ENCODE results near the gene TESMIN.

Gene TESMIN

DNA sequence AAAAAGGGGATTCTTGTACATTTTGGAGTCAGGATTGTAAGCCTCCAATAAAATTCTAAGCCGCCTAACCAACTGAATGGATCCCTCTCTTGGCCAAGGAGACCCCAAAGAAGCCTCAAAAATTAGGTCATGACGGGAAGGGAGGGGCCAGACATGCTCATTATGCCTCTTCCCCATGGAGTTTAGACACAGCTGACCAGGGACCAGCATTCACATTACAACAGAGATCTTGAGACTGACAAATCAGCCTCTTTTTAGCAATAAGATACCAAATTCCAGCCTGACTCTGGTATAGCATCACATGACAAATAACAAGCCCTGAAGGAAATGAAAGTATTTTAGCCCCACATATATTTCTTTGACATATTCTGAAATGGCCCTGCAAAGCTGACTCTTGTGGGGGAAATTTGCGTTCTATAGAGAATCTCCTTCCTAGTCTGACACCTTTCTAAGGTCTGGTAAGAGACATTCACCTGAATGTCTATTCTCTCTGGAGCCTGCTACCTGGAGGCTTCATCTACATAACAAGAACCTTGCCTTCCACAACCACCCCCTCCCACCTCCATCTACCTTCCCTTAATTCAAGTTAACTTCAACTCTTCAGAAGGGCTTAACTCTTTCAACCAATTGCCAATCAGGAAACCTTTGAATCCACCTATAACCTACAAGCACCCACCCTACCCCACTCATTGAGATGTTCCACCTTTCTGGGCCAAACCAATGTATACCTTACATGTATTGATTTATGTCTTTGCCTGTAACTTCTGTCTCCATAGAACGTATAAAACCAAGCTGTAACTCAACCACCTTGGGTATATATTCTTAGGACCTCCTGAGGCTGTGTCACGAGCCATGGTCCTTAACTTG, 56.7 kb downstream of the TESMIN start:
- no peak for DNase-seq (ENCODE audit: extremely low spot score)
- ChIA-PET CTCF (no interaction called here), POLR2A (interaction anchor here (0.9 kb wide), 1 partner anchor 11 kb away, joined by 3 read pairs; no protein-coding TSS in a partner anchor)
- TF ChIP-seq SUZ12 (IDR thresholded peaks at IDR 0.05), result no peak
- no peak for TF ChIP-seq ARNT (IDR thresholded peaks at IDR 0.05)
- TF ChIP-seq CTBP1 (IDR thresholded peaks at IDR 0.05; ENCODE audit: borderline replicate concordance), result no peak
- TF ChIP-seq ELF4 (IDR thresholded peaks at IDR 0.05), result no peak

GRCh38 chr11:68693484-68693882, 57.8 kb downstream of the TESMIN start:
- no peak for TF ChIP-seq ELF4 (IDR thresholded peaks at IDR 0.05)
- no peak for TF ChIP-seq FOXA1 (IDR thresholded peaks at IDR 0.05)
- TF ChIP-seq ARNT (IDR thresholded peaks at IDR 0.05), result no peak
- no peak for TF ChIP-seq FOXM1 (IDR thresholded peaks at IDR 0.05; ENCODE audit: borderline replicate concordance)
- no peak for TF ChIP-seq HDGF (IDR thresholded peaks at IDR 0.05; ENCODE audit: borderline replicate concordance)
- no peak for TF ChIP-seq ZNF384 (IDR thresholded peaks at IDR 0.05)
- TF ChIP-seq CTBP1 (IDR thresholded peaks at IDR 0.05; ENCODE audit: borderline replicate concordance), result no peak
- TF ChIP-seq BHLHE40 (IDR thresholded peaks at IDR 0.05; ENCODE audit: borderline replicate concordance), result no peak
- TF ChIP-seq PKNOX1 (IDR thresholded peaks at IDR 0.05), result no peak
- TF ChIP-seq NFRKB (IDR thresholded peaks at IDR 0.05), result no peak
- no peak for TF ChIP-seq LEF1 (IDR thresholded peaks at IDR 0.05; ENCODE audit: borderline replicate concordance)
- no peak for TF ChIP-seq FOXK2 (IDR thresholded peaks at IDR 0.05)
- no peak for TF ChIP-seq L3MBTL2 (conservative IDR thresholded peaks at IDR 0.05)
- no peak for TF ChIP-seq TARDBP (IDR thresholded peaks at IDR 0.05)
- no peak for TF ChIP-seq SP1 (IDR thresholded peaks at IDR 0.05)
- no peak for TF ChIP-seq SUZ12 (IDR thresholded peaks at IDR 0.05)
- DNase-seq (ENCODE audit: extremely low spot score), result no peak
- POLR2A ChIA-PET, result no interaction called here
- CTCF ChIA-PET, result no interaction called here

DNA sequence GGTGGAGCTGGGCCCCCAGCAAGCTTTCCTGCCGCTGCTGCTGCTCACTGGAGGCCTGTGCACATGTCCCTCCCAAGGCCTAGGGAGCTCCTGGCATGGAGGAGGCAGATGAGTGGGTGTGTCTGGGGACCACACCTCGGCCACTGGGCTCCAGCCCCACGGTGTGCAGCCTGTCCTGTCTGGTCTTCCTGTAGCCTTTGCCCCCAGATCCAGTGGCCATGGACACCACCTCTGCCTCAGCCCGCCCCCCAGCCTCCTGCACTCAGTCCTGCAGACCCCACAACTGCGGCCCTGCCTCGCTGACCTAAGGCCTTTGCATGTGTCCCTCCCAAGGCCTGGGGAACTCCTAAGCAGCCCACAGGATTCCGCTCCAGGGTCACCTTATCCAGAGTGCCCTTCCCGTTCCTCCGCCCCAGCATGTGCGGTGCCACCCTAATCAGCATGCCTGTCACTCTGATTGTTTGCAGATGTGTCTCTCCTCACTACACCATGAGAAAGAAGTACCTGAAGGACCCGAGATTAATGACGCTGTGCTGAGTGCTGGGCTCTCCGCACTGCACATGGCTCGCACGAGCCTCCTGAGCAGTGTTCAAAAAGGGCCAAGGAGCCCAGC, 58.3 kb downstream of the TESMIN start:
- ChIA-PET POLR2A (no interaction called here), CTCF (no interaction called here)
- DNase-seq (ENCODE audit: extremely low spot score), result no peak
- TF ChIP-seq L3MBTL2 (conservative IDR thresholded peaks at IDR 0.05), result no peak
- TF ChIP-seq ARNT (IDR thresholded peaks at IDR 0.05), result no peak
- TF ChIP-seq SP1 (IDR thresholded peaks at IDR 0.05), result no peak
- no peak for TF ChIP-seq HDGF (IDR thresholded peaks at IDR 0.05; ENCODE audit: borderline replicate concordance)
- no peak for TF ChIP-seq FOXK2 (IDR thresholded peaks at IDR 0.05)
- no peak for TF ChIP-seq CTBP1 (IDR thresholded peaks at IDR 0.05; ENCODE audit: borderline replicate concordance)
- no peak for TF ChIP-seq LEF1 (IDR thresholded peaks at IDR 0.05; ENCODE audit: borderline replicate concordance)
- TF ChIP-seq FOXA1 (IDR thresholded peaks at IDR 0.05), result no peak

DNA sequence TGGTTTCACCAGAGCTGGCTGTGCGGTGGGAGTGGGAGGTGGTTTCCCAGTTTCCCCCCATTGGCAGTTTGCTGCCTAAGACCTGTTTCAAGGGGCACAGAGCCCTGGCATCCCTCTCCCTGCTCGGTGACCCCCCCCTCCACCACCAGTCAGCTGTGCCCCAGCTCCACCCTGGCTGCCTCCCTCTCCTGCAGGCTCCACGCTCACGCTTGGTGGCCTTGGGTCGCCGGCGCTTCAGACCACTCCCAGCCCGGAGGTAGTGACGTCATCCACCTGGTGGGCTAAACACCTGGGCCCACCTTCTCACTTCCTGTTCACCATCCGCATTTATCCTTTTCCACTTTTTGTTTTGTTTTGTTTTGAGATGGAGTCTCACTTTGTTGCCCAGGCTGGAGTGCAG, 59.2 kb downstream of the TESMIN start:
- TF ChIP-seq FOXA1 (IDR thresholded peaks at IDR 0.05) (no peak), CTBP1 (IDR thresholded peaks at IDR 0.05; ENCODE audit: borderline replicate concordance) (no peak)
- ChIA-PET POLR2A (no interaction called here), CTCF (no interaction called here)
- DNase-seq (ENCODE audit: extremely low spot score), result no peak

DNA sequence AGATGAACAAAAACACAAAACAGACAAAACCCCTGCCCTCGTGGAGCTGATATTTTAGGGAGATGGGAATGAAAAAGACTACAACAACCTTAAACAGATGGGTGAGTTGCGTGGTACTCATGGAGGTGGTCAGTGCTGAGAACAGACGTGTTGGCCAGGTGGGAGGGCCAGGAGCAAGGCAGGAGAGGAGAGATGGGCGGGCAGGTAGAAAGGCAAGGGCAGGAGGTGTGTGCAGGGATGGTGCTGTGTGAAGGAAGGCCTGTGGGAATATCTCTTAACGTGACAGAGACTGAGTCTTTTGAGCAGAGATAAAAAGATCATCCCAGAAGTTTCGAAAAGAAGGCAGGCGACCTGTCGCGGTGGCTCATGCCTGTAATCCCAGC, 59.9 kb downstream of the TESMIN start:
- ChIA-PET CTCF (interaction anchor here (0.9 kb wide), 1 partner anchor 33 kb away, joined by 3 read pairs; no protein-coding TSS in a partner anchor), POLR2A (no interaction called here)
- no peak for DNase-seq (ENCODE audit: extremely low spot score)
- no peak for TF ChIP-seq ZNF384 (IDR thresholded peaks at IDR 0.05)
- TF ChIP-seq FOXM1 (IDR thresholded peaks at IDR 0.05; ENCODE audit: borderline replicate concordance), result no peak
- TF ChIP-seq LEF1 (IDR thresholded peaks at IDR 0.05; ENCODE audit: borderline replicate concordance), result no peak
- no peak for TF ChIP-seq ELF4 (IDR thresholded peaks at IDR 0.05)
- no peak for TF ChIP-seq BHLHE40 (IDR thresholded peaks at IDR 0.05; ENCODE audit: borderline replicate concordance)
- no peak for TF ChIP-seq HDGF (IDR thresholded peaks at IDR 0.05; ENCODE audit: borderline replicate concordance)
- no peak for TF ChIP-seq CTBP1 (IDR thresholded peaks at IDR 0.05; ENCODE audit: borderline replicate concordance)
- no peak for TF ChIP-seq L3MBTL2 (conservative IDR thresholded peaks at IDR 0.05)
- TF ChIP-seq ARNT (IDR thresholded peaks at IDR 0.05), result no peak
- TF ChIP-seq SP1 (IDR thresholded peaks at IDR 0.05), result no peak
- TF ChIP-seq TARDBP (IDR thresholded peaks at IDR 0.05), result no peak
- TF ChIP-seq SUZ12 (IDR thresholded peaks at IDR 0.05), result no peak
- no peak for TF ChIP-seq PKNOX1 (IDR thresholded peaks at IDR 0.05)
- TF ChIP-seq FOXA1 (IDR thresholded peaks at IDR 0.05), result no peak
- no peak for TF ChIP-seq NFRKB (IDR thresholded peaks at IDR 0.05)

- CTCF ChIA-PET, result interaction anchor here (0.9 kb wide), 1 partner anchor 33 kb away, joined by 3 read pairs; no protein-coding TSS in a partner anchor
- POLR2A ChIA-PET, result no interaction called here
- DNase-seq (ENCODE audit: extremely low spot score), result no peak
- no peak for TF ChIP-seq FOXK2 (IDR thresholded peaks at IDR 0.05)
- TF ChIP-seq CTBP1 (IDR thresholded peaks at IDR 0.05; ENCODE audit: borderline replicate concordance), result no peak
- no peak for TF ChIP-seq TARDBP (IDR thresholded peaks at IDR 0.05)
- TF ChIP-seq ZNF384 (IDR thresholded peaks at IDR 0.05), result no peak
- TF ChIP-seq SP1 (IDR thresholded peaks at IDR 0.05), result no peak
- TF ChIP-seq BHLHE40 (IDR thresholded peaks at IDR 0.05; ENCODE audit: borderline replicate concordance), result no peak
- no peak for TF ChIP-seq L3MBTL2 (conservative IDR thresholded peaks at IDR 0.05)
- TF ChIP-seq SUZ12 (IDR thresholded peaks at IDR 0.05), result no peak
- TF ChIP-seq ELF4 (IDR thresholded peaks at IDR 0.05), result no peak
- TF ChIP-seq ARNT (IDR thresholded peaks at IDR 0.05), result no peak
Measured at GRCh38 chr11:68690671-68691401, 60.5 kb downstream of the TESMIN start.

Data from HEK293T (cell line).